Measurements from ENCODE around the gene VPS18.

DNA sequence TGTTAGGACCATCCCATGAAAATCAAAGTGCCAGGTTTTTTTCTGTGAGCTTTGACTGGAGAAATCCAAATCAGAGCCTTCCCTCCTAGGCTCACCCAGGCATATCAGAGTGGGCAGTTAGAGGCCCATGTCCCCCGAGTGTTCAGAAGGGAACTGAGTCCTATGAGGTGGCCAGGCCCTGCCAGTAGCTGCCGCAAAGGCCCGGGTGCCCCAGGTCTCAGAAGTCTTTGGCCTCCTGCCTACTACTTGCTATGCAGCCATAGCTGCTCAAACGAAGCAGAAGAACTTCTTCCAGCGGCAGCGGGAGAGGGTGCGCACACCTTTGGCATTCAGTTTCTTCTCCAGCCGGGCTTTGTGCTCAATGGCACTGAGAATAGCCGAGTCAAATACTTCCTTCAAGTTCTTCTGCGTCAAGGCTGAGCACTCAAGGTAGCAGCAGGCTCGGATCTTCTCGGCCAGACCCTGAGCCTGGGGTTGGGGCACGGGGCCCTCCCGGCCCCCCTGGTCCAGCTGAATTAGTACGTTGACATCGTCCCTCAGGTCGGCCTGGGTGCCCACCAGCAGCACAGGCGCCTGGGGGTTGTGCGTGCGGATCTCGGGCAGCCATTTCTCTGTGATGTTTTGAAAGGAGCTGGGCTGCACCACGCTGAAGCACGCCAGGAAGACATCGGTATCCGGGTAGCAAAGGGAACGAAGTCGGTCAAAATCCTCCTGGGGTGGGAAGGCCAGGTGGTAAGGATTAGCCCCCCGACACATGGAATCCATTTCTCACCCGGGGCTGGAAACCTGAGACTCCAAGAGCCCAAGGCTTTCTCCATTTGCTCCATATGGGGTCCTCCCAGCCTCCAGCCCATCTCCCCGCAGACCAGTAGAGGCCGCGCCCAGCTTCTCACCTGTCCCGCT is 21.2 kb upstream of the VPS18 start:
- TF ChIP-seq, protein P1, sequence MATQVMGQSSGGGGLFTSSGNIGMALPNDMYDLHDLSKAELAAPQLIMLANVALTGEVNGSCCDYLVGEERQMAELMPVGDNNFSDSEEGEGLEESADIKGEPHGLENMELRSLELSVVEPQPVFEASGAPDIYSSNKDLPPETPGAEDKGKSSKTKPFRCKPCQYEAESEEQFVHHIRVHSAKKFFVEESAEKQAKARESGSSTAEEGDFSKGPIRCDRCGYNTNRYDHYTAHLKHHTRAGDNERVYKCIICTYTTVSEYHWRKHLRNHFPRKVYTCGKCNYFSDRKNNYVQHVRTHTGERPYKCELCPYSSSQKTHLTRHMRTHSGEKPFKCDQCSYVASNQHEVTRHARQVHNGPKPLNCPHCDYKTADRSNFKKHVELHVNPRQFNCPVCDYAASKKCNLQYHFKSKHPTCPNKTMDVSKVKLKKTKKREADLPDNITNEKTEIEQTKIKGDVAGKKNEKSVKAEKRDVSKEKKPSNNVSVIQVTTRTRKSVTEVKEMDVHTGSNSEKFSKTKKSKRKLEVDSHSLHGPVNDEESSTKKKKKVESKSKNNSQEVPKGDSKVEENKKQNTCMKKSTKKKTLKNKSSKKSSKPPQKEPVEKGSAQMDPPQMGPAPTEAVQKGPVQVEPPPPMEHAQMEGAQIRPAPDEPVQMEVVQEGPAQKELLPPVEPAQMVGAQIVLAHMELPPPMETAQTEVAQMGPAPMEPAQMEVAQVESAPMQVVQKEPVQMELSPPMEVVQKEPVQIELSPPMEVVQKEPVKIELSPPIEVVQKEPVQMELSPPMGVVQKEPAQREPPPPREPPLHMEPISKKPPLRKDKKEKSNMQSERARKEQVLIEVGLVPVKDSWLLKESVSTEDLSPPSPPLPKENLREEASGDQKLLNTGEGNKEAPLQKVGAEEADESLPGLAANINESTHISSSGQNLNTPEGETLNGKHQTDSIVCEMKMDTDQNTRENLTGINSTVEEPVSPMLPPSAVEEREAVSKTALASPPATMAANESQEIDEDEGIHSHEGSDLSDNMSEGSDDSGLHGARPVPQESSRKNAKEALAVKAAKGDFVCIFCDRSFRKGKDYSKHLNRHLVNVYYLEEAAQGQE (IDR thresholded peaks at IDR 0.05), result no peak
- no peak for TF ChIP-seq YY1 (IDR thresholded peaks at IDR 0.05)
- TF ChIP-seq, protein P2, sequence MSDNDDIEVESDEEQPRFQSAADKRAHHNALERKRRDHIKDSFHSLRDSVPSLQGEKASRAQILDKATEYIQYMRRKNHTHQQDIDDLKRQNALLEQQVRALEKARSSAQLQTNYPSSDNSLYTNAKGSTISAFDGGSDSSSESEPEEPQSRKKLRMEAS (IDR thresholded peaks at IDR 0.05), result no peak
- TF ChIP-seq CTCF (IDR thresholded peaks at IDR 0.05; ENCODE audit: low read depth, low read length, missing input control), result no peak
- no peak for TF ChIP-seq NR2F2 (IDR thresholded peaks at IDR 0.05)
- no peak for TF ChIP-seq SP1 (IDR thresholded peaks at IDR 0.05)
- TF ChIP-seq ATF3 (IDR thresholded peaks at IDR 0.05), result no peak
- TF ChIP-seq GABPA (IDR thresholded peaks at IDR 0.05 in 1 of 2, conservative IDR thresholded peaks at IDR 0.05 in 1 of 2), result no peak

Data from liver (tissue), 3 donors.